NT2/D1 (cell line): ENCODE measurements around the gene TPP1.

ENCODE experiments used
- SUZ12 ChIP-seq: IDR thresholded peaks from 2 replicates; pipeline ENCODE4 v1.6.1; 2011; ENCODE audit not compliant: insufficient read length, insufficient read depth; ENCODE audit errors: extremely low read depth
- ZNF274 ChIP-seq: IDR thresholded peaks from 2 replicates; pipeline ENCODE4 v1.6.1; 2011; ENCODE audit warnings: mild to moderate bottlenecking, low read depth, low read length

GRCh38 chr11:6627762-6628241 is 8.6 kb upstream of the TPP1 start:
- TF ChIP-seq ZNF274 = no peak
- no peak for TF ChIP-seq SUZ12
